ENCODE measurements around the gene M1AP.

GRCh38 chr2:74619651-74620297 lies 28.4 kb downstream of the M1AP start:
- TF ChIP-seq EP300 (IDR thresholded peaks at IDR 0.05) (no peak), CTCF (IDR thresholded peaks at IDR 0.05) (no peak)
